Endothelial cell of umbilical vein (primary cell): ENCODE measurements around the gene PLB1. TPM values are rescaled to one million over a fixed set of nuclear protein-coding genes. Genes with fewer than 3 reads are reported as not detected.

ENCODE experiments used
- BruUV-seq: library from RNA; stranded (reverse); fragments of 400-500 nt; replicated peaks from 2 replicates; lab custom pipeline; 2021; lab: Mats Ljungman, UMichigan
- CTCF ChIA-PET: fragments of 300-600, 350-600 bp; sonication (Branson Sonifier 250); formaldehyde crosslinking; loops from one replicate; lab custom pipeline; 2021; ENCODE audit warnings: antibody characterized with exemption, inconsistent platforms; lab: Charles Lee
- POLR2A ChIA-PET: fragments of 300-600, 350-600 bp; sonication (Branson Sonifier 250); formaldehyde crosslinking; loops from one replicate; lab custom pipeline; 2021; ENCODE audit warnings: antibody characterized with exemption, inconsistent platforms; lab: Charles Lee
- DNase-seq: peaks from one replicate; pipeline ENCODE4 v3.0.0-alpha.2; 2011; ENCODE audit warnings: low read depth, low spot score
- FAIRE-seq: peaks from 2 replicates; lab custom pipeline; 2011; peaks lifted over from hg19 to GRCh38; lab: Jason Lieb, UNC
- H2AFZ ChIP-seq: 2 replicates; pipeline ENCODE4 v1.6.0; 2012; ENCODE audit warnings: low read depth, low read length, control low read depth, inconsistent platforms
- H3K27ac ChIP-seq: 2 replicates; pipeline ENCODE4 v1.5.1; 2011; ENCODE audit warnings: low read depth, mild to moderate bottlenecking, control low read depth, low read length, moderate library complexity; ENCODE audit not compliant: insufficient read depth
- H3K27me3 ChIP-seq, 2 experiments: 2 replicates each; pipeline versions ENCODE4 v1.6.0 to v1.6.1; 2011; ENCODE audit warnings: low read length in 2 of 2, mixed read lengths in 1 of 2; ENCODE audit not compliant: control insufficient read depth in 2 of 2, insufficient read depth in 2 of 2
- H3K36me3 ChIP-seq, 2 experiments: 2 replicates in 1 of 2; 3 replicates in 1 of 2; pipeline ENCODE4 v1.5.1; 2011; ENCODE audit warnings: low read length in 2 of 2, mild to moderate bottlenecking in 1 of 2, moderate library complexity in 1 of 2; ENCODE audit not compliant: control insufficient read depth in 2 of 2, insufficient read depth in 2 of 2; ENCODE audit errors: extremely low read depth in 1 of 2
- H3K4me1 ChIP-seq: 3 replicates; pipeline ENCODE4 v1.5.1; 2011; ENCODE audit warnings: mild to moderate bottlenecking, low read length; ENCODE audit not compliant: control insufficient read depth, insufficient read depth; ENCODE audit errors: extremely low read depth
- H3K4me2 ChIP-seq: 2 replicates; pipeline ENCODE4 v1.6.1; 2011; ENCODE audit warnings: low read length, control low read depth, mixed read lengths; ENCODE audit not compliant: insufficient read depth
- H3K4me3 ChIP-seq, 3 experiments: fragments of 200-600 bp in 1 of 3; sonication (generic), shearing (Covaris generic) in 1 of 3; replicated peaks in 1 of 3; 2 replicates each; pipeline ENCODE4 v1.5.1; 2011 to 2016; ENCODE audit warnings: control low read depth in 3 of 3, low read length in 3 of 3, mild to moderate bottlenecking in 2 of 3, inconsistent platforms in 1 of 3, low read depth in 1 of 3, moderate library complexity in 1 of 3; ENCODE audit not compliant: insufficient read depth in 1 of 3
- H3K79me2 ChIP-seq: 2 replicates; pipeline ENCODE4 v1.6.0; 2012; ENCODE audit warnings: low read length, inconsistent platforms; ENCODE audit not compliant: control insufficient read depth, insufficient read depth
- H3K9ac ChIP-seq: replicated peaks from 2 replicates; pipeline ENCODE3; 2011; ENCODE audit warnings: low read length, control low read depth; ENCODE audit not compliant: insufficient read depth; ENCODE audit errors: extremely low read depth
- H3K9me1 ChIP-seq: replicated peaks from 3 replicates; pipeline ENCODE4 v1.6.0; 2011; ENCODE audit warnings: mild to moderate bottlenecking, low read length; ENCODE audit not compliant: control insufficient read depth, insufficient read depth; ENCODE audit errors: extremely low read depth
- H3K9me3 ChIP-seq: replicated peaks from 2 replicates; pipeline ENCODE4 v1.5.1; 2012; ENCODE audit warnings: low read length, inconsistent platforms; ENCODE audit not compliant: control insufficient read depth, insufficient read depth
- H4K20me1 ChIP-seq: replicated peaks from 2 replicates; pipeline ENCODE3; 2011; ENCODE audit warnings: mild to moderate bottlenecking, low read length; ENCODE audit not compliant: control insufficient read depth, insufficient read depth; ENCODE audit errors: extremely low read depth
- CTCF ChIP-seq, 2 donors: IDR thresholded peaks; 1 replicate in 1 of 2; 2 replicates in 1 of 2; pipeline ENCODE4 v1.5.1; 2011; ENCODE audit warnings: low read length in 2 of 2, mild to moderate bottlenecking in 2 of 2, moderate library complexity in 2 of 2, control low read depth in 1 of 2, inconsistent platforms in 1 of 2, low read depth in 1 of 2; ENCODE audit not compliant: insufficient read depth in 1 of 2; ENCODE audit errors: extremely low read depth in 1 of 2
- EZH2 ChIP-seq: IDR thresholded peaks from 2 replicates; pipeline ENCODE4 v1.6.1; 2012; ENCODE audit warnings: borderline replicate concordance, low read depth, mild to moderate bottlenecking, moderate library complexity, low read length, inconsistent platforms; ENCODE audit not compliant: severe bottlenecking
- FOS ChIP-seq: IDR thresholded peaks from 2 replicates; pipeline ENCODE4 v1.6.1; 2011; ENCODE audit warnings: mild to moderate bottlenecking, low read length, moderate library complexity, borderline replicate concordance; ENCODE audit not compliant: insufficient read depth
- GATA2 ChIP-seq: IDR thresholded peaks from 2 replicates; pipeline ENCODE4 v1.7.0; 2011; ENCODE audit warnings: low read depth, mild to moderate bottlenecking, moderate library complexity, mixed read lengths, low read length; ENCODE audit not compliant: insufficient read length, insufficient read depth
- JUN ChIP-seq: IDR thresholded peaks from 2 replicates; pipeline ENCODE4 v1.6.1; 2011; ENCODE audit warnings: borderline replicate concordance, low read depth; ENCODE audit not compliant: insufficient read length, insufficient read depth
- MAX ChIP-seq: IDR thresholded peaks from 2 replicates; pipeline ENCODE4 v1.6.1; 2011; ENCODE audit not compliant: insufficient read depth, insufficient read length
- MYC ChIP-seq: IDR thresholded peaks from one replicate; pipeline ENCODE4 v1.6.1; 2011; ENCODE audit warnings: mild to moderate bottlenecking, low read depth, low read length
- POLR2A ChIP-seq: IDR thresholded peaks from 2 replicates; pipeline ENCODE4 v1.6.1; 2012; ENCODE audit warnings: low read depth, mild to moderate bottlenecking, control low read depth, low read length
- POLR2AphosphoS5 ChIP-seq: IDR thresholded peaks from 2 replicates; pipeline ENCODE4 v1.6.1; 2012; ENCODE audit warnings: low read depth, mild to moderate bottlenecking, control low read depth, low read length, moderate library complexity; ENCODE audit not compliant: insufficient read depth
- dilution Hi-C: fragments of 300-500 bp; cut with MboI; formaldehyde crosslinking; loops from one replicate; pipeline ENCODE4 v1.15.0; 2019; ENCODE audit warnings: low sequenced_read_pairs; ENCODE audit not compliant: extremely low pct_ligation_motif_present
- intact Hi-C: fragments of 100-400 bp; cut with micrococcal nuclease; formaldehyde crosslinking; loops from one replicate; pipeline ENCODE4 v1.10.0; 2022
- polyA plus RNA-seq, 4 experiments: library from polyadenylated mRNA; depleted of rRNA in 3 of 4; stranded (reverse) in 3 of 4; unstranded in 1 of 4; fragments of >200 nt; gene quantifications; 2 replicates each; pipeline versions ENCODE4 v1.2.1 to v1.2.3, GENCODE V29; 2011 to 2012; ENCODE audit warnings: missing spikeins in 1 of 4
- total RNA-seq: library from RNA; stranded (reverse); gene quantifications from 2 replicates; pipeline ENCODE4 v1.2.3, GENCODE V29; 2021

The PLB1 gene
- total and polyA plus RNA-seq, 2 donors (not counting 3 experiments of a cell fraction or from before 2014, with no cell fraction given) = 0.75 to 0.80 TPM

- BruUV-seq = no TSS peak
- H3K9me3 ChIP-seq = no peaks in the 10 kb centered on the region
- no peak overlapping the region for H2AFZ ChIP-seq
- H3K27ac ChIP-seq = peak overlapping the region; percentile 32
- H4K20me1 ChIP-seq = no peaks in the 10 kb centered on the region
- FAIRE-seq (peak; percentile 52), DNase-seq (no peak)
- CTCF ChIA-PET = interaction anchor here (1.1 kb wide), 1 partner anchor 17 kb away, joined by 3 read pairs; no protein-coding TSS in a partner anchor
- H3K79me2 ChIP-seq = no peaks in the 10 kb centered on the region
- H3K4me1 ChIP-seq = peaks cover 17% of the 10 kb centered on the region
- dilution Hi-C loops (no loop called here), intact Hi-C loops (no loop called here)
- TF ChIP-seq MYC (no peak), JUN (no peak), FOS (no peak)
- no peak overlapping the region for H3K4me3 ChIP-seq
- POLR2A ChIA-PET = no interaction called here
- no peaks in the 10 kb centered on the region for H3K9me1 ChIP-seq
- H3K9ac ChIP-seq = no peak overlapping the region
- no peaks in the 10 kb centered on the region for H3K27me3 ChIP-seq
- no peak overlapping the region for H3K4me2 ChIP-seq
- H3K36me3 ChIP-seq = no peaks in the 10 kb centered on the region
Measured at GRCh38 chr2:28680657-28681056, 184.8 kb downstream of the PLB1 start.

GRCh38 chr2:28681158-28681571 is 185.3 kb downstream of the PLB1 start:
- no peaks in the 10 kb centered on the region for H3K9me1 ChIP-seq
- no peak for TF ChIP-seq POLR2A
- TF ChIP-seq EZH2 = no peak
- TF ChIP-seq FOS = no peak
- no peak for TF ChIP-seq GATA2
- TF ChIP-seq POLR2AphosphoS5 = no peak
- TF ChIP-seq MAX = no peak
- TF ChIP-seq CTCF (IDR thresholded peaks at IDR 0.05; ENCODE audit: extremely low read depth in 1 of 2, insufficient read depth in 1 of 2, low read depth in 1 of 2, low read length in 2 of 2) = no peak
- no peak for TF ChIP-seq MYC
- no peak for TF ChIP-seq JUN
- H3K79me2 ChIP-seq = no peaks in the 10 kb centered on the region
- H3K27me3 ChIP-seq = no peaks in the 10 kb centered on the region
- POLR2A ChIA-PET = interaction anchor here (0.7 kb wide), 1 partner anchor 60 kb away, joined by 4 read pairs; no protein-coding TSS in a partner anchor
- intact Hi-C loops (no loop called here), dilution Hi-C loops (no loop called here)
- CTCF ChIA-PET = interaction anchor here (1.1 kb wide), 1 partner anchor 17 kb away, joined by 3 read pairs; no protein-coding TSS in a partner anchor
- FAIRE-seq (peak; percentile 90), DNase-seq (peak; percentile 71)
- H3K9me3 ChIP-seq = no peaks in the 10 kb centered on the region
- no TSS peak for BruUV-seq
- H2AFZ ChIP-seq = peak overlapping the region; percentile 12
- H3K9ac ChIP-seq = no peak overlapping the region
- no peaks in the 10 kb centered on the region for H4K20me1 ChIP-seq
- H3K4me2 ChIP-seq = no peak overlapping the region
- H3K4me1 ChIP-seq = peaks cover 15% of the 10 kb centered on the region
- H3K4me3 ChIP-seq = no peak overlapping the region
- H3K36me3 ChIP-seq = no peaks in the 10 kb centered on the region
- peak overlapping the region; percentile 32 for H3K27ac ChIP-seq
